ENCODE data around the gene MRPL23.

MRPL23 gene

GRCh38 chr11:1949302-1949701, 2.2 kb downstream of the MRPL23 start:
- Histone ChIP-seq H3K4me1 (ENCODE audit: insufficient read depth, low read length) (no peaks in the 10 kb centered on the region), H3K9ac (ENCODE audit: low read depth, low read length) (no peak overlapping the region), H3K9me3 (ENCODE audit: control insufficient read depth, insufficient read depth, low read length) (no peaks in the 10 kb centered on the region), H3K36me3 (ENCODE audit: insufficient read depth, low read length) (no peaks in the 10 kb centered on the region)

GRCh38 chr11:1949922-1950321, 2.8 kb downstream of the MRPL23 start:
- H3K9me3 ChIP-seq (ENCODE audit: control insufficient read depth, insufficient read depth, low read length), result no peaks in the 10 kb centered on the region
- no peaks in the 10 kb centered on the region for H3K4me1 ChIP-seq (ENCODE audit: insufficient read depth, low read length)
- no peak overlapping the region for H3K9ac ChIP-seq (ENCODE audit: low read depth, low read length)
- H3K36me3 ChIP-seq (ENCODE audit: insufficient read depth, low read length), result no peaks in the 10 kb centered on the region

GRCh38 chr11:1952806-1953482, 5.8 kb downstream of the MRPL23 start:
- Histone ChIP-seq H3K36me3 (ENCODE audit: insufficient read depth, low read length) (no peaks in the 10 kb centered on the region), H3K9me3 (ENCODE audit: control insufficient read depth, insufficient read depth, low read length) (no peaks in the 10 kb centered on the region), H3K4me1 (ENCODE audit: insufficient read depth, low read length) (no peaks in the 10 kb centered on the region), H3K9ac (ENCODE audit: low read depth, low read length) (no peak overlapping the region)

GRCh38 chr11:1953489-1954266, 6.5 kb downstream of the MRPL23 start:
- Histone ChIP-seq H3K4me1 (ENCODE audit: insufficient read depth, low read length) (no peaks in the 10 kb centered on the region), H3K36me3 (ENCODE audit: insufficient read depth, low read length) (no peaks in the 10 kb centered on the region), H3K9me3 (ENCODE audit: control insufficient read depth, insufficient read depth, low read length) (no peaks in the 10 kb centered on the region), H3K9ac (ENCODE audit: low read depth, low read length) (no peak overlapping the region)

GRCh38 chr11:1958367-1958766, 11.2 kb downstream of the MRPL23 start:
- Histone ChIP-seq H3K9ac (ENCODE audit: low read depth, low read length) (no peak overlapping the region), H3K4me1 (ENCODE audit: insufficient read depth, low read length) (no peaks in the 10 kb centered on the region), H3K36me3 (ENCODE audit: insufficient read depth, low read length) (no peaks in the 10 kb centered on the region), H3K9me3 (ENCODE audit: control insufficient read depth, insufficient read depth, low read length) (no peaks in the 10 kb centered on the region)

GRCh38 chr11:1959786-1960185, 12.7 kb downstream of the MRPL23 start:
- H3K36me3 ChIP-seq (ENCODE audit: insufficient read depth, low read length), result no peaks in the 10 kb centered on the region
- H3K9me3 ChIP-seq (ENCODE audit: control insufficient read depth, insufficient read depth, low read length), result no peaks in the 10 kb centered on the region
- H3K4me1 ChIP-seq (ENCODE audit: insufficient read depth, low read length), result no peaks in the 10 kb centered on the region
- no peak overlapping the region for H3K9ac ChIP-seq (ENCODE audit: low read depth, low read length)

GRCh38 chr11:1963864-1964263, 16.7 kb downstream of the MRPL23 start:
- H3K4me1 ChIP-seq (ENCODE audit: insufficient read depth, low read length), result no peaks in the 10 kb centered on the region
- no peaks in the 10 kb centered on the region for H3K36me3 ChIP-seq (ENCODE audit: insufficient read depth, low read length)
- H3K9me3 ChIP-seq (ENCODE audit: control insufficient read depth, insufficient read depth, low read length), result no peaks in the 10 kb centered on the region
- H3K9ac ChIP-seq (ENCODE audit: low read depth, low read length), result no peak overlapping the region

GRCh38 chr11:1964348-1964747, 17.2 kb downstream of the MRPL23 start:
- Histone ChIP-seq H3K9me3 (ENCODE audit: control insufficient read depth, insufficient read depth, low read length) (no peaks in the 10 kb centered on the region), H3K4me1 (ENCODE audit: insufficient read depth, low read length) (no peaks in the 10 kb centered on the region), H3K36me3 (ENCODE audit: insufficient read depth, low read length) (no peaks in the 10 kb centered on the region), H3K9ac (ENCODE audit: low read depth, low read length) (no peak overlapping the region)

- Histone ChIP-seq H3K4me1 (ENCODE audit: insufficient read depth, low read length) (no peaks in the 10 kb centered on the region), H3K36me3 (ENCODE audit: insufficient read depth, low read length) (no peaks in the 10 kb centered on the region), H3K9ac (ENCODE audit: low read depth, low read length) (no peak overlapping the region), H3K9me3 (ENCODE audit: control insufficient read depth, insufficient read depth, low read length) (no peaks in the 10 kb centered on the region)
These were observed 17.8 kb downstream of the MRPL23 start for GRCh38 chr11:1964955-1965354.

- H3K4me1 ChIP-seq (ENCODE audit: insufficient read depth, low read length), result no peaks in the 10 kb centered on the region
- no peaks in the 10 kb centered on the region for H3K36me3 ChIP-seq (ENCODE audit: insufficient read depth, low read length)
- no peak overlapping the region for H3K9ac ChIP-seq (ENCODE audit: low read depth, low read length)
- no peaks in the 10 kb centered on the region for H3K9me3 ChIP-seq (ENCODE audit: control insufficient read depth, insufficient read depth, low read length)
These were observed 19.4 kb downstream of the MRPL23 start for GRCh38 chr11:1966531-1966930.

- no peaks in the 10 kb centered on the region for H3K4me1 ChIP-seq (ENCODE audit: insufficient read depth, low read length)
- no peaks in the 10 kb centered on the region for H3K9me3 ChIP-seq (ENCODE audit: control insufficient read depth, insufficient read depth, low read length)
- no peaks in the 10 kb centered on the region for H3K36me3 ChIP-seq (ENCODE audit: insufficient read depth, low read length)
- no peak overlapping the region for H3K9ac ChIP-seq (ENCODE audit: low read depth, low read length)
These were observed 20.6 kb downstream of the MRPL23 start for GRCh38 chr11:1967641-1968225.

GRCh38 chr11:1968454-1969002, 21.4 kb downstream of the MRPL23 start:
- Histone ChIP-seq H3K36me3 (ENCODE audit: insufficient read depth, low read length) (no peaks in the 10 kb centered on the region), H3K9ac (ENCODE audit: low read depth, low read length) (no peak overlapping the region), H3K4me1 (ENCODE audit: insufficient read depth, low read length) (no peaks in the 10 kb centered on the region), H3K9me3 (ENCODE audit: control insufficient read depth, insufficient read depth, low read length) (no peaks in the 10 kb centered on the region)

- H3K9ac ChIP-seq (ENCODE audit: low read depth, low read length), result no peak overlapping the region
- H3K4me1 ChIP-seq (ENCODE audit: insufficient read depth, low read length), result no peaks in the 10 kb centered on the region
- H3K36me3 ChIP-seq (ENCODE audit: insufficient read depth, low read length), result no peaks in the 10 kb centered on the region
- no peaks in the 10 kb centered on the region for H3K9me3 ChIP-seq (ENCODE audit: control insufficient read depth, insufficient read depth, low read length)
These were observed 21.9 kb downstream of the MRPL23 start for GRCh38 chr11:1969035-1969434.

- Histone ChIP-seq H3K36me3 (ENCODE audit: insufficient read depth, low read length) (no peaks in the 10 kb centered on the region), H3K9ac (ENCODE audit: low read depth, low read length) (no peak overlapping the region), H3K9me3 (ENCODE audit: control insufficient read depth, insufficient read depth, low read length) (no peaks in the 10 kb centered on the region), H3K4me1 (ENCODE audit: insufficient read depth, low read length) (no peaks in the 10 kb centered on the region)
These were observed 22.6 kb downstream of the MRPL23 start for GRCh38 chr11:1969776-1970175.

GRCh38 chr11:1970956-1971355, 23.8 kb downstream of the MRPL23 start:
- no peaks in the 10 kb centered on the region for H3K9me3 ChIP-seq (ENCODE audit: control insufficient read depth, insufficient read depth, low read length)
- no peak overlapping the region for H3K9ac ChIP-seq (ENCODE audit: low read depth, low read length)
- H3K36me3 ChIP-seq (ENCODE audit: insufficient read depth, low read length), result no peaks in the 10 kb centered on the region
- H3K4me1 ChIP-seq (ENCODE audit: insufficient read depth, low read length), result no peaks in the 10 kb centered on the region

Measured in ES-I3 (cell line).